Brain microvascular endothelial cell (primary cell): ENCODE data around the gene MKNK1.
A peak's percentile ranks its signal among the peaks of the same experiment; 100 is the strongest.

ENCODE experiments used
- DNase-seq: peaks from one replicate; pipeline ENCODE4 v3.0.0-alpha.2; 2020
- H3K27ac ChIP-seq: fragments of 250-450 bp; sonication (Bioruptor Pico); 2 replicates; pipeline ENCODE4 v1.5.1; 2020; ENCODE audit warnings: mild to moderate bottlenecking, moderate library complexity
- H3K27me3 ChIP-seq: fragments of 250-450 bp; sonication (Bioruptor Pico); replicated peaks from 2 replicates; pipeline ENCODE4 v1.5.1; 2020; ENCODE audit warnings: mild to moderate bottlenecking
- H3K36me3 ChIP-seq: fragments of 250-450 bp; sonication (Bioruptor Pico); replicated peaks from 2 replicates; pipeline ENCODE4 v1.5.1; 2020; ENCODE audit warnings: mild to moderate bottlenecking
- H3K4me3 ChIP-seq: 2 replicates; pipeline ENCODE4 v1.5.1; 2011; ENCODE audit warnings: low read depth, mild to moderate bottlenecking, control low read depth, low read length, moderate library complexity
- in situ Hi-C: cut with HindIII; loops from 2 replicates; pipeline ENCODE4 v1.10.0; 2017; ENCODE audit warnings: low sequenced_read_pairs, low pct_ligation_motif_present
- TF ChIP-seq, protein P1 (sequence below): IDR thresholded peaks from 2 replicates; pipeline ENCODE4 v1.5.1; 2011; ENCODE audit warnings: low read depth, mild to moderate bottlenecking, moderate library complexity, low read length, control low read depth, inconsistent platforms; ENCODE audit errors: missing control alignments

Gene MKNK1

DNA sequence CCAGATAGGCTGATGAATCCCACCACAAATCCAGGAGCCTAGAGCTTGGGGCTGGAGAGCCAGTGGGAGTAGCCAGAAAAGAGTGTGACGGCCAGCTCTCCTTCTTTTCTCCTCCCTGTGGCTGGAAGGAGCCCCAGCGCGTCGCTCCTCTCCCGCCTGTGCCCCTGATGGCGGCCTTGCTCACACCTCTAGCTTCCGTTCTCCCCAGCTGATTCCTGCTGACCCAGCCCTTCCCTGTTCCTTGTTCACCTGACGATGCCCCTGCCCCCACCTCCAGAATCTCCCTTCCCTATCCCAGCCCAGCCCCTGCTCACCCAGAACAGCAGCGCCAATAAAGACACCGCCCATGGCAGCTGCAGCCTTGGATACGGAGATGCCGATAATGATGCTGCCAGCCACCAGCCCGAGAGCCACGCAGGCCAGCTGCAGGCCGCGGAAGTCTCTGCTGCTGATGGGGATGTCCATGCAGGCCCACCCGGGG is 53.3 kb downstream of the MKNK1 start:
- H3K27me3 ChIP-seq = peaks cover 6% of the 10 kb centered on the region
- no peak for DNase-seq
- in situ Hi-C loops = no loop called here
- TF ChIP-seq, protein P1, sequence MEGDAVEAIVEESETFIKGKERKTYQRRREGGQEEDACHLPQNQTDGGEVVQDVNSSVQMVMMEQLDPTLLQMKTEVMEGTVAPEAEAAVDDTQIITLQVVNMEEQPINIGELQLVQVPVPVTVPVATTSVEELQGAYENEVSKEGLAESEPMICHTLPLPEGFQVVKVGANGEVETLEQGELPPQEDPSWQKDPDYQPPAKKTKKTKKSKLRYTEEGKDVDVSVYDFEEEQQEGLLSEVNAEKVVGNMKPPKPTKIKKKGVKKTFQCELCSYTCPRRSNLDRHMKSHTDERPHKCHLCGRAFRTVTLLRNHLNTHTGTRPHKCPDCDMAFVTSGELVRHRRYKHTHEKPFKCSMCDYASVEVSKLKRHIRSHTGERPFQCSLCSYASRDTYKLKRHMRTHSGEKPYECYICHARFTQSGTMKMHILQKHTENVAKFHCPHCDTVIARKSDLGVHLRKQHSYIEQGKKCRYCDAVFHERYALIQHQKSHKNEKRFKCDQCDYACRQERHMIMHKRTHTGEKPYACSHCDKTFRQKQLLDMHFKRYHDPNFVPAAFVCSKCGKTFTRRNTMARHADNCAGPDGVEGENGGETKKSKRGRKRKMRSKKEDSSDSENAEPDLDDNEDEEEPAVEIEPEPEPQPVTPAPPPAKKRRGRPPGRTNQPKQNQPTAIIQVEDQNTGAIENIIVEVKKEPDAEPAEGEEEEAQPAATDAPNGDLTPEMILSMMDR = no peak
- no peak overlapping the region for H3K27ac ChIP-seq
- no peaks in the 10 kb centered on the region for H3K36me3 ChIP-seq
- H3K4me3 ChIP-seq = no peak overlapping the region

DNA sequence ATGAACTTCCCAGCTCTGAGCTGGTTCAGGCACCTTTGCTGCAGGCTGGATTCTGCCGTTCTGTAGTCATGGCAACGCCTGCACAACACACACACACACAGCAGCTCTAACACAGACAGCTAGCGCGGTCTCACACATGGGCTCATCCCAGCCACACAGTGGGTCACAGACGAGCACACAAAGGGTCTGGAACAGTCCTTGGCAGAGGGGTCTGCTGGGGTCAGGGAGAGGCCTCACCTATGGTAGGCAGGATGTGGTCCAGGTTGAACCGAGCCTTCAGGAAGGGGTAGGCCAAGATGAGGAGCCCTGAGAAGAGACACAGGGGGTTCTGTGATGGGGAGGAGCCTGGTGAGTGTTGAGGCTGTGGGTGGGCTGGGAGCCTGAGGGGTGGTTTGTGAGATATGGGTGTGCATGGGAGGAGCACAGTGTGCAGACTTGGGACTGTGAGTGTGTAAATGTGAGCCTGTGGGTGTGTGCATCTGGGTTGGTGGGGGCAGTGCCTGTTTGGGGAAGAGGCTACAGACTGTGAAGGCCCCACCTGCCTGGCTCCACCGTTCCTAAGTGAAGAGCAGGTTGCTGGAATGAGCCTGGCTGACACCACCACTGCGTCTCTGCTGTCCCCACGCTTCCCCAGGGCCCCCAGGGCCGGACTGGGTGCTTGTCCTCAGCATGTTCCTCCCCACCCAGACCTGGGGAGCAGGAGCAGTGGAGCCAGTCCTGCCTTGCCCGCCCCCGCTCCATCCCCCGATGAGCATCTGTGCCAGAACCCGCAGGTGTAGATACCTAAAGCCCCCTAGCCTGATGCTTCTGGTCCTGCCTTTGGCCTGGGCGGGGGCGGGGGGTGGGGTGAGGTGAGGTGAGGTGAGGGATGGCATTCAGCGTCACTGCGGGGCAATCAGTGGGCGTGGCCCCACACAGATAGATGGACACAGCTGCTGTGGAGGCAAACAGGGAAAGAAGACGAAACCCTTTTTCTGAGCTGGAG is 54.1 kb downstream of the MKNK1 start:
- Histone ChIP-seq H3K4me3 (no peak overlapping the region), H3K36me3 (no peaks in the 10 kb centered on the region), H3K27ac (no peak overlapping the region), H3K27me3 (peaks cover 15% of the 10 kb centered on the region)
- TF ChIP-seq, protein P1 = no peak
- in situ Hi-C loops = no loop called here
- peak; percentile 75 for DNase-seq

GRCh38 chr1:46547481-46548383 is 56.3 kb downstream of the MKNK1 start:
- Histone ChIP-seq H3K27me3 (peaks cover 36% of the 10 kb centered on the region), H3K4me3 (no peak overlapping the region), H3K27ac (no peak overlapping the region), H3K36me3 (no peaks in the 10 kb centered on the region)
- DNase-seq = peak; percentile 47
- in situ Hi-C loops = no loop called here
- TF ChIP-seq, protein P1 = peak; percentile 59

DNA sequence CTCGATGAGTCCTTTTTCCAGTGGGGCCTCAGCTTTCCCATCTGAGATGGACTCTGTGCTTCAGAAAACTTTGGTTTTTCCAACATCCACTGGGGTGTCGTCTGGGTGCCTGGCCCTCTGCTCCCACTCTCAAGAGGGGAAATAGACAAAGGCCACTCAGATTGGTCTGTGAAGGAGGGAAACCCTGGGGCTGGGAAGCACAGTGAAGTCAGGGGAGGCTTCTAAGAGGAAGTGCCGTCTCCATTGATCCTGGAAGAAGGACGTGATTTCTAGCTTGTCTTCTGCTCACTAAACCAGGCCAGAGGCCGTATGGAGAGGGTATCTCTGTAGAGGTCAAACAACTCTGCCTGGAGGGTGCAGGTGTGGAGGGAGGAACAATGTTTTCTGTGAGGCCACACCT is 57.9 kb downstream of the MKNK1 start:
- in situ Hi-C loops = no loop called here
- Histone ChIP-seq H3K36me3 (no peaks in the 10 kb centered on the region), H3K27me3 (peaks cover 42% of the 10 kb centered on the region), H3K27ac (no peak overlapping the region), H3K4me3 (no peak overlapping the region)
- DNase-seq = no peak
- TF ChIP-seq, protein P1 = no peak

GRCh38 chr1:46545784-46546183 is 58.3 kb downstream of the MKNK1 start:
- H3K27me3 ChIP-seq = peaks cover 45% of the 10 kb centered on the region

More at GRCh38 chr1:46545784-46546183, 58.3 kb downstream of the MKNK1 start:
- Histone ChIP-seq H3K4me3 (no peak overlapping the region), H3K27ac (no peak overlapping the region), H3K36me3 (no peaks in the 10 kb centered on the region)
- no peak for DNase-seq
- TF ChIP-seq, protein P1 = no peak
- in situ Hi-C loops = no loop called here
